PC-9 (cell line): ENCODE results near the gene CNP. TPM values are rescaled to one million over a fixed set of nuclear protein-coding genes. Genes with fewer than 3 reads are reported as not detected.

Source experiments
- BruUV-seq: library from RNA; stranded (reverse); fragments of 400-500 nt; replicated peaks from 2 replicates; lab custom pipeline; 2021; lab: Mats Ljungman, UMichigan
- CTCF ChIA-PET: fragments of 300-600 bp; sonication (Branson Sonifier 250); formaldehyde crosslinking; loops from one replicate; lab custom pipeline; 2022; ENCODE audit warnings: antibody characterized with exemption; lab: Charles Lee
- POLR2A ChIA-PET: fragments of 300-600 bp; sonication (Branson Sonifier 250); formaldehyde crosslinking; loops from one replicate; lab custom pipeline; 2022; ENCODE audit warnings: antibody characterized with exemption; ENCODE audit not compliant: unreplicated experiment; lab: Charles Lee
- DNase-seq, 2 experiments: peaks; one replicate each; pipeline versions ENCODE4 v3.0.0 to v3.0.0-alpha.2; 2015 to 2022; ENCODE audit warnings: mixed read lengths in 1 of 2
- H2AFZ ChIP-seq: fragments of 200-600 bp; sonication (generic); 2 replicates; pipeline ENCODE4 v1.8.1; 2017; ENCODE audit warnings: antibody characterized with exemption
- H3F3A ChIP-seq: fragments of 200-600 bp; sonication (generic); 2 replicates; pipeline ENCODE4 v1.8.1; 2017; ENCODE audit warnings: antibody characterized with exemption, mild to moderate bottlenecking, low read depth; ENCODE audit not compliant: insufficient read depth
- H3K27ac ChIP-seq: fragments of 200-600 bp; sonication (generic); 2 replicates; pipeline ENCODE4 v1.6.1; 2016; ENCODE audit warnings: mixed run types
- H3K27me3 ChIP-seq: fragments of 200-600 bp; sonication (generic); 2 replicates; pipeline ENCODE4 v1.6.1; 2016; ENCODE audit warnings: low read depth, mixed run types; ENCODE audit not compliant: insufficient read depth
- H3K36me3 ChIP-seq: fragments of 200-600 bp; sonication (generic); 2 replicates; pipeline ENCODE4 v1.6.1; 2016; ENCODE audit warnings: low read depth, mixed run types
- H3K4me1 ChIP-seq: fragments of 200-600 bp; sonication (generic); replicated peaks from 2 replicates; pipeline ENCODE4 v1.6.1; 2016; ENCODE audit warnings: mixed run types; ENCODE audit not compliant: insufficient read depth
- H3K4me2 ChIP-seq: fragments of 200-600 bp; sonication (generic); 2 replicates; pipeline ENCODE4 v1.6.1; 2017; ENCODE audit warnings: mixed run types
- H3K4me3 ChIP-seq: fragments of 200-600 bp; sonication (generic); 2 replicates; pipeline ENCODE4 v1.6.1; 2016; ENCODE audit warnings: mixed run types
- H3K79me2 ChIP-seq: fragments of 200-600 bp; sonication (generic); 2 replicates; pipeline ENCODE4 v1.6.1; 2017; ENCODE audit warnings: low read depth, mixed run types
- H3K9me2 ChIP-seq: fragments of 200-600 bp; sonication (generic); 2 replicates; pipeline ENCODE4 v1.8.1; 2017; ENCODE audit warnings: mild to moderate bottlenecking; ENCODE audit not compliant: insufficient read depth
- H3K9me3 ChIP-seq: fragments of 200-600 bp; sonication (generic); 2 replicates; pipeline ENCODE4 v1.8.1; 2016; ENCODE audit warnings: low read depth; ENCODE audit not compliant: insufficient read depth
- H4K20me1 ChIP-seq: fragments of 200-600 bp; sonication (generic); 2 replicates; pipeline ENCODE4 v1.8.1; 2017; ENCODE audit not compliant: insufficient read depth
- CTCF ChIP-seq: fragments of 200-600 bp; sonication (generic); conservative IDR thresholded peaks from 2 replicates; pipeline ENCODE4 v1.6.1; 2017; ENCODE audit warnings: mixed run types, antibody characterized with exemption, mild to moderate bottlenecking, moderate library complexity
- EZH2 ChIP-seq: fragments of 200-600 bp; sonication (generic); IDR thresholded peaks from 2 replicates; pipeline ENCODE4 v1.8.0; 2017; ENCODE audit warnings: antibody characterized with exemption, low read depth
- intact Hi-C: fragments of 100-400 bp; cut with micrococcal nuclease; formaldehyde crosslinking; loops from one replicate; pipeline ENCODE4 v1.10.0; 2022; ENCODE audit not compliant: unreplicated experiment
- total RNA-seq: library from RNA; stranded (reverse); gene quantifications from 2 replicates; pipeline ENCODE4 v1.2.3, GENCODE V29; 2021

Gene CNP
- total RNA-seq, 1 experiment from 2014 or later, result 64.7 TPM

GRCh38 chr17:41982026-41982760, 15.6 kb downstream of the CNP start:
- DNase-seq, result no peak
- CTCF ChIA-PET, result no interaction called here
- intact Hi-C loops, result no loop called here
- H3K9me2 ChIP-seq, result no peaks in the 10 kb centered on the region
- peaks cover 33% of the 10 kb centered on the region for H4K20me1 ChIP-seq
- H3K9me3 ChIP-seq, result no peaks in the 10 kb centered on the region
- peaks cover 58% of the 10 kb centered on the region for H3K36me3 ChIP-seq
- no peak overlapping the region for H3K4me2 ChIP-seq
- BruUV-seq, result no TSS peak
- no peaks in the 10 kb centered on the region for H3K27me3 ChIP-seq
- H3K4me1 ChIP-seq, result peaks cover 10% of the 10 kb centered on the region
- H3F3A ChIP-seq, result peaks cover 26% of the 10 kb centered on the region
- POLR2A ChIA-PET, result no interaction called here
- no peaks in the 10 kb centered on the region for H3K79me2 ChIP-seq
- TF ChIP-seq EZH2 (no peak), CTCF (no peak)
- H3K27ac ChIP-seq, result no peak overlapping the region
- H2AFZ ChIP-seq, result no peak overlapping the region
- no peak overlapping the region for H3K4me3 ChIP-seq

GRCh38 chr17:41984454-41984853, 17.9 kb downstream of the CNP start:
- no peak for DNase-seq
- Histone ChIP-seq H3K4me1 (peaks cover 10% of the 10 kb centered on the region), H3K9me2 (no peaks in the 10 kb centered on the region), H3F3A (peaks cover 17% of the 10 kb centered on the region), H3K9me3 (no peaks in the 10 kb centered on the region), H3K4me2 (no peak overlapping the region), H3K36me3 (peaks cover 67% of the 10 kb centered on the region), H3K27ac (no peak overlapping the region), H2AFZ (no peak overlapping the region), H3K79me2 (no peaks in the 10 kb centered on the region), H3K4me3 (no peak overlapping the region), H4K20me1 (peaks cover 42% of the 10 kb centered on the region), H3K27me3 (no peaks in the 10 kb centered on the region)
- no TSS peak for BruUV-seq
- intact Hi-C loops, result no loop called here
- POLR2A ChIA-PET, result interaction anchor here (0.7 kb wide), 1 partner anchor 11 kb away, joined by 3 read pairs; no protein-coding TSS in a partner anchor
- CTCF ChIA-PET, result interaction anchor here (0.7 kb wide), 1 partner anchor 696 kb away, joined by 3 read pairs; no protein-coding TSS in a partner anchor
- no peak for TF ChIP-seq CTCF
- no peak for TF ChIP-seq EZH2

GRCh38 chr17:41985919-41986318, 19.3 kb downstream of the CNP start:
- Histone ChIP-seq H3F3A (peaks cover 32% of the 10 kb centered on the region), H3K4me1 (peaks cover 25% of the 10 kb centered on the region), H3K79me2 (no peaks in the 10 kb centered on the region), H3K27ac (no peak overlapping the region), H3K27me3 (no peaks in the 10 kb centered on the region), H2AFZ (no peak overlapping the region), H3K36me3 (peaks cover 61% of the 10 kb centered on the region), H3K9me3 (no peaks in the 10 kb centered on the region), H3K9me2 (no peaks in the 10 kb centered on the region), H4K20me1 (peaks cover 57% of the 10 kb centered on the region), H3K4me2 (no peak overlapping the region), H3K4me3 (no peak overlapping the region)
- BruUV-seq, result no TSS peak
- intact Hi-C loops, result no loop called here
- CTCF ChIA-PET, result no interaction called here
- TF ChIP-seq CTCF (no peak), EZH2 (no peak)
- POLR2A ChIA-PET, result no interaction called here
- DNase-seq, result no peak
